Common myeloid progenitor, CD34-positive (primary cell): ENCODE measurements around the gene WDR18.
A peak's percentile ranks its signal among the peaks of the same experiment; 100 is the strongest.

ENCODE experiments used
- CTCF ChIA-PET: fragments of 350-600 bp; sonication (Branson Sonifier 250); formaldehyde crosslinking; loops from one replicate; lab custom pipeline; 2021; ENCODE audit warnings: antibody characterized with exemption; lab: Charles Lee
- POLR2A ChIA-PET: fragments of 350-600 bp; sonication (Branson Sonifier 250); formaldehyde crosslinking; loops from one replicate; lab custom pipeline; 2021; ENCODE audit warnings: antibody characterized with exemption; lab: Charles Lee
- DNase-seq, 3 donors: peaks; one replicate each; pipeline versions ENCODE4 v3.0.0 to v3.0.0-alpha.2; 2013
- H3K27ac ChIP-seq, 2 experiments: 1 replicate in 1 of 2; 2 replicates in 1 of 2; pipeline ENCODE4 v1.7.0; 2013; ENCODE audit warnings: inconsistent platforms in 2 of 2, low read length in 2 of 2, mild to moderate bottlenecking in 2 of 2, low read depth in 1 of 2, moderate library complexity in 1 of 2; ENCODE audit not compliant: severe bottlenecking in 2 of 2, insufficient read depth in 1 of 2, poor library complexity in 1 of 2
- H3K27me3 ChIP-seq, 5 experiments: replicated peaks in 2 of 5; 1 replicate in 3 of 5; 2 replicates in 2 of 5; pipeline versions ENCODE4 v1.6.1 to v1.7.0; 2013; ENCODE audit warnings: low read length in 4 of 5, mild to moderate bottlenecking in 2 of 5, moderate library complexity in 2 of 5, inconsistent platforms in 1 of 5; ENCODE audit not compliant: insufficient read depth in 5 of 5, control insufficient read depth in 4 of 5
- H3K36me3 ChIP-seq, 4 experiments: 1 replicate in 2 of 4; 2 replicates in 2 of 4; pipeline versions ENCODE4 v1.6.1 to v1.7.0; 2013; ENCODE audit warnings: low read length in 3 of 4, control low read depth in 1 of 4, mild to moderate bottlenecking in 1 of 4; ENCODE audit not compliant: control insufficient read depth in 4 of 4, insufficient read depth in 4 of 4
- H3K4me1 ChIP-seq, 4 experiments: 1 replicate in 3 of 4; 2 replicates in 1 of 4; pipeline versions ENCODE4 v1.6.1 to v1.7.1; 2013; ENCODE audit warnings: low read length in 3 of 4, mild to moderate bottlenecking in 3 of 4, control low read depth in 1 of 4, inconsistent platforms in 1 of 4, moderate library complexity in 1 of 4; ENCODE audit not compliant: control insufficient read depth in 4 of 4, insufficient read depth in 4 of 4; ENCODE audit errors: control extremely low read depth in 1 of 4
- H3K4me3 ChIP-seq, 7 experiments: 1 replicate in 4 of 7; 2 replicates in 3 of 7; pipeline versions ENCODE4 v1.5.1 to v1.7.0; 2013; ENCODE audit warnings: mild to moderate bottlenecking in 7 of 7, low read length in 6 of 7, moderate library complexity in 6 of 7, inconsistent platforms in 2 of 7, low read depth in 2 of 7, control low read depth in 1 of 7; ENCODE audit not compliant: insufficient read depth in 4 of 7, control insufficient read depth in 1 of 7; ENCODE audit errors: extremely low read depth in 1 of 7
- H3K9me3 ChIP-seq, 5 experiments: 1 replicate in 4 of 5; 2 replicates in 1 of 5; pipeline versions ENCODE4 v1.6.1 to v1.7.1; 2013; ENCODE audit warnings: low read length in 4 of 5, mild to moderate bottlenecking in 2 of 5, inconsistent platforms in 1 of 5, low read depth in 1 of 5, moderate library complexity in 1 of 5; ENCODE audit not compliant: control insufficient read depth in 4 of 5, insufficient read depth in 2 of 5; ENCODE audit errors: control extremely low read depth in 1 of 5
- WGBS: methylation state at CpG from one replicate; pipeline ENCODE4 v1.1.5; 2013; ENCODE audit not compliant: insufficient coverage; 5-methylcytosine and 5-hydroxymethylcytosine counted together

Gene WDR18

DNA sequence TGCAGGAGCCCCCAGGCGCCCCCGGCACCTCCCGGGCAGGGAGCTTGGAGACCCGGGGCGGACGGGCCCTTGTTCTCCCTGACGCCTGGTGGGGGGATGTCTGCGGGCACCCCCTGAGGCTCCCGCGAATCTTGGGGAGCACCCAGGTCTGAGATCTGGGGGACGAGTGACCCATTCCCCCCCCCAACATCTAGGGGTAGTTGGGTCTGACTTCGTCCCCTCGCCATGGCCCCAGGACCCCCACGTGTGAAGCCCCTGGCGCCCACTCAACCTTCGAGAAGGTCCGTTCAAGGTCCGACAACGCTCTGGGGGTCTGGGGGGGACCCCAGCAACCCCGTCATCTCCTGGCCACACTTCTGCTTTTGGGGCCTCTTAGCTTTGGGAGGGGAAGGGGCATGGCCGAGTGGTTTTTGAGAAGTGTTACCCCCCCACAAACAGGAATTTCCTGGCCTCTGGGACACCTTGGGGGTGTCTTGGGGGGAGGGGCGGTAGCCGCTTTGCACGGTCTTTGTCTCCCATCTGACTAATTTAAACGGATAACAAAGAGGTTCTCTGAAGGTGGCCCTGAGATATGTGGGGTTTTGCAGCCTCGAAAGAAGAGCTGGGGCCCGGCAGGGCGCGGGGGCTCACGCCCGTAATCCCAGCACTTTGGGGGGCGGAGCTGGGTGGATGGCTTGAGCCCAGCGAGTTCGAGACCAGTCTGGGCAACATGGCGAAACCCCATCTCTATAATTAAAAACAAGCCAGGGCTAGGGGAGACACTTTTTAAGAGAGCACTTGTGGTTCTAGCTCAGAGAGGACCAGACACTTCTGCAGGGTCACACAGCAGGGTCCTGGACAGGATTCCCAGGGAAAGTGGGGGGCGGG, 42.9 kb downstream of the WDR18 start:
- peak overlapping the region; percentile 74 to 92 (median 81) for H3K4me3 ChIP-seq
- peaks cover 0 to 15% (median 10%) of the 10 kb centered on the region in 4 experiments for H3K36me3 ChIP-seq
- H3K27ac ChIP-seq: peak overlapping the region; percentile 58 to 85
- CTCF ChIA-PET: interaction anchor here (0.7 to 5.3 kb wide), 4 partner anchors 11 to 214 kb away, joined by 3 to 44 read pairs (median 4); partner anchors contain the start of genes ABCA7 and ARHGAP45
- 1% methylated on average over 22 of the region's 36 CpGs for WGBS
- DNase-seq: peak; percentile 47 to 66 (median 59)
- peaks cover 0 to 33% (median 23%) of the 10 kb centered on the region in 4 experiments for H3K4me1 ChIP-seq
- POLR2A ChIA-PET: interaction anchor here (0.8 to 1.3 kb wide), 7 partner anchors 10 to 243 kb away, joined by 3 to 5 read pairs (median 3); partner anchors contain the start of genes ABCA7 and ARHGAP45
- H3K27me3 ChIP-seq: no peaks in the 10 kb centered on the region
- H3K9me3 ChIP-seq: no peaks in the 10 kb centered on the region

- CTCF ChIA-PET: interaction anchor here (0.7 to 5.3 kb wide), 4 partner anchors 11 to 213 kb away, joined by 4 to 44 read pairs (median 4); partner anchors contain the start of genes ABCA7 and ARHGAP45
- WGBS: 6% methylated on average over 15 of the region's 16 CpGs
Measured at GRCh38 chr19:1027650-1028061, 43.5 kb downstream of the WDR18 start.

DNA sequence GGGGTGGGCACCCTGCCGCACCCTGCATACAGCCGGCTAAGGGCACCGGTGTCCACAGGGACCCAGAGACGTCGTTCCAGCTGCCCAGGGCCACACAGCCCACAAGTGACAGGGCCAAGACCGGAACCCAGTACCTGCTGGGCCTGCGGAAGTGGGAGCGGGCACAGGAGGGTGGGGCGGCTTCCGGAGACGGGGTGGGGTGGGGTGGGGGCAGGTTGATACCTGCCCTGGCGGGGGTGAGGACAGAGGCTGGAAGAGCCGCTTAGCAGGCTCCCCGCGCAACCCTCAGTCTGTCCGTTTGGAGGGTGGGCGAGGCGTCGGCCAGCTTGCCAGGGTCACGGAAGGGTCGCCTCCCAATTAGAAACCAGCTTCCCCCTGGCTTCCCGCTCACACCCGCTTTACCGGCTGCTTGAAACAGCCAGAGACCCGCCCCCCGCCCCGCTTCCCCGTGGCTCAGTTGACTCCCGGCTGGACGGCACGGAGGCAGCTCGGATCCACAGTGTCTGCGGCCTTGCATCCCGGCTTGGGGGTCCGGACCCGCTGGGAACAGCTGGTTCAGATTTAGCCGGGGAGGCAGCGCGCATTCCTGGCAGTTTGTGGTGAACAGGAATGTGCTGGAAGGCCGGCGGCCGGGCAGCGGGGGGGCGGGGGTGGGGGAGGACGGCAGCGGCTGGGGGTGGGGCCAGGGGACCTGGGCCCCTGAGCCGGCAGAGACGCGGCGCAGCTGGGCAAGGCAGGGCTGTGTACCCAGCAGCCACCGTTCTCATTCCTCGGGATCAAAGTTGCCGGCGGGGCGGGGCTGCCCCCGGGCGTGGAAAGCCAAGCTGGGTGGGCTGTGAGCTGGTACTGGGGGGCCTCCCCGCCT, 44.1 kb downstream of the WDR18 start:
- ChIA-PET CTCF (interaction anchor here (1.1 to 5.3 kb wide), 4 partner anchors 10 to 212 kb away, joined by 4 to 44 read pairs (median 4); partner anchors contain the start of gene ABCA7), POLR2A (interaction anchor here (0.7 to 1.0 kb wide), 2 partner anchors 10 to 40 kb away, joined by 3 to 7 read pairs; no protein-coding TSS in a partner anchor)
- Histone ChIP-seq H3K27me3 (no peaks in the 10 kb centered on the region), H3K4me3 (peak overlapping the region; percentile 15 to 92 (median 81)), H3K9me3 (no peaks in the 10 kb centered on the region), H3K27ac (peak overlapping the region in 1 of 2 experiments; percentile 85), H3K36me3 (peaks cover 0 to 27% (median 22%) of the 10 kb centered on the region in 4 experiments), H3K4me1 (peaks cover 0 to 33% (median 21%) of the 10 kb centered on the region in 4 experiments)
- WGBS: 1% methylated on average over 39 of the region's 58 CpGs
- DNase-seq: no peak

More at GRCh38 chr19:1027650-1028061, 43.5 kb downstream of the WDR18 start:
- H3K36me3 ChIP-seq: peaks cover 0 to 22% (median 17%) of the 10 kb centered on the region in 4 experiments
- H3K9me3 ChIP-seq: no peaks in the 10 kb centered on the region
- peaks cover 0 to 33% (median 21%) of the 10 kb centered on the region in 4 experiments for H3K4me1 ChIP-seq
- DNase-seq: no peak
- H3K27ac ChIP-seq: peak overlapping the region in 1 of 2 experiments; percentile 85
- POLR2A ChIA-PET: interaction anchor here (0.9 to 1.0 kb wide), 3 partner anchors 12 to 40 kb away, joined by 3 to 7 read pairs (median 4); partner anchors contain the start of genes ABCA7 and ARHGAP45
- peak overlapping the region; percentile 74 to 92 (median 81) for H3K4me3 ChIP-seq
- no peaks in the 10 kb centered on the region for H3K27me3 ChIP-seq

DNA sequence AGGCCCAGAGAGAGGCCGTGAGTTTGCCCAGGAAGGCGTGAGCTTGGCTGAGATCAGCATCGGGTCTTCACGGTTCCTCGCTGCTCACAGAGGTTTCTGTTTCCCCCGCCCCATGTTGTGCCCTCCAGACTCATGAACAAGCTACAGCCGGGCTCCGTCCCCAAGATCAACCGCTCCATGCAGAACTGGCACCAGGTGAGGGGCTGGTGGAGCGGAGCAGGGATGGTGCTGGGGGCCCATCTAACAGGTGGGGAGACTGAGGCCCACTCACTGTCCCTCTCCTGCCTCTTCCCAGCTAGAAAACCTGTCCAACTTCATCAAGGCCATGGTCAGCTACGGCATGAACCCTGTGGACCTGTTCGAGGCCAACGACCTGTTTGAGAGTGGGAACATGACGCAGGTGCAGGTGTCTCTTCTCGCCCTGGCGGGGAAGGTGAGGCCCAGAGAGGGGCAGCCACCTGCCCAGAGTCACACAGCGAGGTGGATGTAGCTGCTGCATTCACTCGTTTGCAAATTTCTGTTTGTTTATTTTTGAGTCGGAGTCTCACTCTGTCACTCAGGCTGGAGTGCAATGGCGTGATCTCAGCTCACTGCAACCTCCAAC, 48.2 kb downstream of the WDR18 start:
- no peaks in the 10 kb centered on the region for H3K9me3 ChIP-seq
- WGBS: 97% methylated on average over 19 of the region's 20 CpGs
- CTCF ChIA-PET: interaction anchor here (0.6 to 2.4 kb wide), 7 partner anchors 9 to 85 kb away, joined by 3 to 9 read pairs (median 4); partner anchors contain the start of gene RNU6-2
- H3K36me3 ChIP-seq: peaks cover 0 to 44% (median 35%) of the 10 kb centered on the region in 4 experiments
- H3K4me3 ChIP-seq: no peak overlapping the region
- H3K4me1 ChIP-seq: peaks cover 0 to 24% (median 14%) of the 10 kb centered on the region in 4 experiments
- DNase-seq: no peak
- POLR2A ChIA-PET: no interaction called here
- no peak overlapping the region for H3K27ac ChIP-seq
- H3K27me3 ChIP-seq: no peaks in the 10 kb centered on the region

DNA sequence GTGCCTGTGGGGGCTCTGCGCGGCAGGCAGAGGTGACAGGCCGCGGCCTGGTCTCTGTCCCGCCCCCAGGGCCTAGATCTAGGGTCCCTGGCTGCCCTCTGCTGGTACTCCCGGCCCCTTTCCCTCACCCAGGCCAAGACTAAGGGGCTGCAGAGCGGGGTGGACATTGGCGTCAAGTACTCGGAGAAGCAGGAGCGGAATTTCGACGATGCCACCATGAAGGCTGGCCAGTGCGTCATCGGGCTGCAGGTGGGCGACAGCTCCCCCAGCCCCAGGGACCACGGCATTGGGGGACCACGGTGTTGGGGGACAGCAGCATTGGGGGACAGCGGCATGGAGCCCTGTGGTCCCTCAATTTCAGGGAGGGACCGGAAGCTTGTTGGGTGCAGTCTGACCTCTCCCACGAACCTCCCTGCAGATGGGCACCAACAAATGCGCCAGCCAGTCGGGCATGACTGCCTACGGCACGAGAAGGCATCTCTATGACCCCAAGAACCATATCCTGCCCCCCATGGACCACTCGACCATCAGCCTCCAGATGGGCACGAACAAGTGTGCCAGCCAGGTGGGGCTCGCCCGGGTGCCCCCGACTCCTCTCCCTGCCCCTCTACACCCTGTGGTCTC, 52.0 kb downstream of the WDR18 start:
- no peak overlapping the region for H3K4me3 ChIP-seq
- no peaks in the 10 kb centered on the region for H3K9me3 ChIP-seq
- H3K36me3 ChIP-seq: peaks cover 0 to 36% (median 28%) of the 10 kb centered on the region in 4 experiments
- ChIA-PET CTCF (interaction anchor here (1.4 to 7.2 kb wide), 3 partner anchors 8 to 209 kb away, joined by 3 to 44 read pairs (median 6); partner anchors contain the start of gene CNN2), POLR2A (no interaction called here)
- H3K27ac ChIP-seq: no peak overlapping the region
- WGBS: 93% methylated on average over 18 of the region's 29 CpGs
- no peaks in the 10 kb centered on the region for H3K27me3 ChIP-seq
- no peak for DNase-seq
- peaks cover 6 to 41% (median 38%) of the 10 kb centered on the region in 4 experiments for H3K4me1 ChIP-seq
